Measurements from ENCODE around the gene SIN3A. TPM values are rescaled to one million over a fixed set of nuclear protein-coding genes. Genes with fewer than 3 reads are reported as not detected.

The SIN3A gene
- total and polyA plus RNA-seq, 9 of the 15 experiments (the other 6 are each of a cell fraction or from before 2014, with no cell fraction given): 11.1 to 70.3 (median 25.3) TPM

DNA sequence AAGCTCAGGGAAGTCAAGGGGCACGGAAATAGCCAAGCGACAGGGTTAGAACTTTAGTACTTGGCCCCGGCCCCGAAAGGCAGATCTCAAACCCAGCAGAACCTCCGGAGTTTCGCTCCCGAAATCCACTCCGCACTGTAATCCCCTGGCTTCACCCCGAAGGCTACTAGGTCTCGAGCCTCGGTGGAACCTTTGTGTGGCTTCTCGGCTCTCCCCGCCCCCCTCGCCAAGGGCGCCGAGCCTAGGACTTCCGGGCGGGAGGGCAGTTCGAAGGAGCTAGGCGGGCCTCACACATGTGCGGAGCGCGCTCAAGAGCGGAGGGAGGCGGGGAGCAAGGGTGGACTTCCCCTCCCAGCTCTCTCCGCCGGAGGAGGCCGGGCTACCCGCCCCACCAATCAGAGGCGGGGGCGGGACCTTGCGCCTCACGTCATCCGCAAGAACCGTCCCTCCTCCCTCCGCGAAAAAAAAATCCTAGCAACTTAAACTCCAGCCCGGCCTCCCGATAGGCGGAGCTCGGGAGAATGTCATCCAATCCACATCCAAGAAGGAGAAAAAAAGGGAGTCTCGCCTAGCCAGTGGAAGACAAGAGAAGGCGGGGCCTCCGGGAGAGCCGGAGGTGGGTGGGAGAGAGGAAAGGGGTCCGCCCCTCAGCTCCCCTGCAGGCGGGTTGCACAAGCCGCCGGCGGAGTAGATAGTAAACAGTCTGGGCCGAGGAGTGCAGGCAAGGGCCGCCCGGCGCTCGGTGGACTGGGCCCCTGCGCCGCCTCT is 2.4 kb upstream of the SIN3A start (continued):
- TF ChIP-seq KDM5B (IDR thresholded peaks at IDR 0.05; ENCODE audit: insufficient replicate concordance, low read depth, low read length) (peak; percentile 66), HNRNPLL (IDR thresholded peaks at IDR 0.05; ENCODE audit: low read depth, low read length, poor library complexity, severe bottlenecking) (peak; percentile 74), IRF1 (CRISPR knock-in tag; IDR thresholded peaks at IDR 0.05; ENCODE audit: borderline replicate concordance) (no peak), ZFP36 (IDR thresholded peaks at IDR 0.05; ENCODE audit: low read depth, low read length, partially characterized antibody) (no peak), FOXM1 (IDR thresholded peaks at IDR 0.05; ENCODE audit: low read depth) (peak; percentile 27; the same call in 1 of the 2 replicates), FOXM1 (CRISPR knock-in tag; IDR thresholded peaks at IDR 0.05; ENCODE audit: low read depth) (no peak), NR2C2 (CRISPR knock-in tag; IDR thresholded peaks at IDR 0.05) (no peak), NR2C2 (tag; IDR thresholded peaks at IDR 0.05) (peak; percentile 88), RBBP5 (IDR thresholded peaks at IDR 0.05; ENCODE audit: borderline replicate concordance, insufficient read depth, low read length, poor library complexity, severe bottlenecking) (peak; percentile 16), THAP12 (CRISPR knock-in tag; IDR thresholded peaks at IDR 0.05) (peak; percentile 37; the same call in 1 of the 2 replicates), POLR2B (IDR thresholded peaks at IDR 0.05; ENCODE audit: low read depth, partially characterized antibody) (peak; percentile 72), RERE (CRISPR knock-in tag; IDR thresholded peaks at IDR 0.05; ENCODE audit: borderline replicate concordance) (no peak), RFX1 (IDR thresholded peaks at IDR 0.05) (no peak; the same call in 1 of the 2 replicates), KDM4B (IDR thresholded peaks at IDR 0.05; ENCODE audit: borderline replicate concordance in 2 of 2, low read depth in 1 of 2) (peak in 1 of 2 experiments; percentile 84; a peak in 1 of 4 replicates)
- TF ChIP-seq, protein P1, sequence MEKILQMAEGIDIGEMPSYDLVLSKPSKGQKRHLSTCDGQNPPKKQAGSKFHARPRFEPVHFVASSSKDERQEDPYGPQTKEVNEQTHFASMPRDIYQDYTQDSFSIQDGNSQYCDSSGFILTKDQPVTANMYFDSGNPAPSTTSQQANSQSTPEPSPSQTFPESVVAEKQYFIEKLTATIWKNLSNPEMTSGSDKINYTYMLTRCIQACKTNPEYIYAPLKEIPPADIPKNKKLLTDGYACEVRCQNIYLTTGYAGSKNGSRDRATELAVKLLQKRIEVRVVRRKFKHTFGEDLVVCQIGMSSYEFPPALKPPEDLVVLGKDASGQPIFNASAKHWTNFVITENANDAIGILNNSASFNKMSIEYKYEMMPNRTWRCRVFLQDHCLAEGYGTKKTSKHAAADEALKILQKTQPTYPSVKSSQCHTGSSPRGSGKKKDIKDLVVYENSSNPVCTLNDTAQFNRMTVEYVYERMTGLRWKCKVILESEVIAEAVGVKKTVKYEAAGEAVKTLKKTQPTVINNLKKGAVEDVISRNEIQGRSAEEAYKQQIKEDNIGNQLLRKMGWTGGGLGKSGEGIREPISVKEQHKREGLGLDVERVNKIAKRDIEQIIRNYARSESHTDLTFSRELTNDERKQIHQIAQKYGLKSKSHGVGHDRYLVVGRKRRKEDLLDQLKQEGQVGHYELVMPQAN (IDR thresholded peaks at IDR 0.05; ENCODE audit: borderline replicate concordance): peak; percentile 89

All from K562 (cell line).